GM23338 (cell line): ENCODE measurements around the gene DHRS3.

ENCODE experiments used
- CREB1 ChIP-seq: fragments of 250-450 bp; sonication (Bioruptor Pico); IDR thresholded peaks from 2 replicates; pipeline ENCODE4 v1.5.0; 2020; ENCODE audit warnings: low read depth, mild to moderate bottlenecking, moderate library complexity
- CTCF ChIP-seq, 2 experiments: fragments of 200-600 bp in 1 of 2; sonication (generic) in 1 of 2; conservative IDR thresholded peaks; 2 replicates each; pipeline versions ENCODE4 v1.5.1 to v1.6.1; 2016 to 2017; ENCODE audit warnings: antibody characterized with exemption in 2 of 2, low read depth in 2 of 2, mild to moderate bottlenecking in 2 of 2, moderate library complexity in 1 of 2
- ETS1 ChIP-seq: IDR thresholded peaks from 2 replicates; pipeline ENCODE4 v1.6.1; 2016; ENCODE audit warnings: antibody characterized with exemption
- EZH2 ChIP-seq: fragments of 200-600 bp; sonication (generic); IDR thresholded peaks from one replicate; pipeline ENCODE4 v1.8.0; 2017; ENCODE audit warnings: antibody characterized with exemption, mild to moderate bottlenecking, low read depth; ENCODE audit not compliant: unreplicated experiment
- EZH2phosphoT487 ChIP-seq: fragments of 200-600 bp; sonication (generic); IDR thresholded peaks from one replicate; pipeline ENCODE4 v1.8.1; 2018; ENCODE audit warnings: antibody characterized with exemption; ENCODE audit not compliant: unreplicated experiment
- JUNB ChIP-seq: IDR thresholded peaks from one replicate; pipeline ENCODE4 v1.6.1; 2016; ENCODE audit warnings: antibody characterized with exemption; ENCODE audit not compliant: unreplicated experiment
- NANOG ChIP-seq: IDR thresholded peaks from 2 replicates; pipeline ENCODE4 v1.6.1; 2016; ENCODE audit warnings: antibody characterized with exemption, borderline replicate concordance
- POLR2AphosphoS5 ChIP-seq: IDR thresholded peaks from 2 replicates; pipeline ENCODE4 v1.6.1; 2016; ENCODE audit warnings: antibody characterized with exemption, low read depth
- REST ChIP-seq: IDR thresholded peaks from one replicate; pipeline ENCODE4 v1.6.1; 2018; ENCODE audit warnings: antibody characterized with exemption; ENCODE audit not compliant: unreplicated experiment
- STAT1 ChIP-seq: IDR thresholded peaks from one replicate; pipeline ENCODE4 v1.6.1; 2016; ENCODE audit warnings: antibody characterized with exemption; ENCODE audit not compliant: unreplicated experiment
- ZNF114 ChIP-seq: fragments of 250-450 bp; sonication (Bioruptor Pico); IDR thresholded peaks from 2 replicates; pipeline ENCODE4 v1.5.0; 2020; ENCODE audit warnings: mild to moderate bottlenecking, moderate library complexity
- ZNF331 ChIP-seq: fragments of 250-450 bp; sonication (Bioruptor Pico); IDR thresholded peaks from 2 replicates; pipeline ENCODE4 v1.5.0; 2020; ENCODE audit warnings: low read depth, mild to moderate bottlenecking, moderate library complexity
- ZNF462 ChIP-seq: fragments of 250-450 bp; sonication (Bioruptor Pico); IDR thresholded peaks from 2 replicates; pipeline ENCODE4 v1.5.0; 2020; ENCODE audit warnings: mild to moderate bottlenecking, moderate library complexity

GRCh38 chr1:12601700-12602658, 16.0 kb downstream of the DHRS3 start:
- TF ChIP-seq EZH2 (no peak), CTCF (conservative IDR thresholded peaks at IDR 0.05; ENCODE audit: low read depth in 2 of 2) (no peak), POLR2AphosphoS5 (no peak), REST (no peak), EZH2phosphoT487 (no peak), JUNB (no peak), ZNF114 (CRISPR knock-in tag) (no peak), CREB1 (CRISPR knock-in tag) (no peak), NANOG (no peak), ZNF331 (CRISPR knock-in tag) (no peak), ETS1 (no peak), STAT1 (no peak), ZNF462 (no peak)
